DMS53 treated with DMSO at 0.1 percent for 48 hours (cell line): ENCODE results near the gene LRRC8B.
"Not testable (repeated sequence)": the region's sequence is repeated elsewhere in the genome, so short reads cannot be mapped to it uniquely, and the experiment has no call there.

ENCODE experiments used
- DNase-seq: peaks from one replicate; lab custom pipeline; 2025; ENCODE audit not compliant: unreplicated experiment; lab: John Stamatoyannopoulos, UW

Gene LRRC8B

DNA sequence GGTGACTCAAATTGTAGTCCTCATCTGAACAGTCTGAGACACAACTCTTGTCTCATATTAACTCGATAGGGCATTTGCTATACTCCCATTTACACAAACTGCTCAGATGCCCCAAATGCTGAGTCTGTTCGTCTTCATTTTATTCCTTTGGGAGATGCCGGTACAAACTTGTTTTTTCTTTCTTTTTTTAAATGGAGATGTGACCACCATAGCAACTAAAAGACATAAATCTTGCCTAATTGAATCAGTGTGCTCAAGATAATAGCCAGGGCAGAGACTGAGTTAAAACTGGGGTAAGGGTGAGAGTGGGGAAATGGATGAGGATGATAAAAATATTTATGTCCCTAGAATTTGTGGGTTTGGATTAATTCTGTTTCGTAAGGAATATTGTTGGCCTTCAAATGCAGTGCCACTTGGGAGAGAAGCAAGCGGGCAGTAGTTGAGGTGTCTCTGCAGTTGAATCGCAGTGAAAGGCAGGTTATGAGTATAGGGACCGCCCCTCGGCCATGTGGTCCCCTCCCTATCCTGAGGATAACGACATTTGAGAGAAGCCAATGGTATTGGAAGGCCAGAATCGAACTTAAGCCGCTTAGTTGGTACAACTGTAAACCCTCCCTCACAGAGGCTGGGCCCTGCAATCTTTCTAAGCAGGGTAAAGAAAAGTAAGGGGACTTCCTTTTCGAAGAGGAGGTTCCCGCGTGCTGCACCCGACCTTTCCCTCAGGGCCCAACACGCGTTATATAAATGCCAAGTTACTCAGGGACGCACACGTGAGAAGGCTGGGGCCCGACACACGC is 859 bp upstream of the LRRC8B start:
- DNase-seq = peak; percentile 97

DNA sequence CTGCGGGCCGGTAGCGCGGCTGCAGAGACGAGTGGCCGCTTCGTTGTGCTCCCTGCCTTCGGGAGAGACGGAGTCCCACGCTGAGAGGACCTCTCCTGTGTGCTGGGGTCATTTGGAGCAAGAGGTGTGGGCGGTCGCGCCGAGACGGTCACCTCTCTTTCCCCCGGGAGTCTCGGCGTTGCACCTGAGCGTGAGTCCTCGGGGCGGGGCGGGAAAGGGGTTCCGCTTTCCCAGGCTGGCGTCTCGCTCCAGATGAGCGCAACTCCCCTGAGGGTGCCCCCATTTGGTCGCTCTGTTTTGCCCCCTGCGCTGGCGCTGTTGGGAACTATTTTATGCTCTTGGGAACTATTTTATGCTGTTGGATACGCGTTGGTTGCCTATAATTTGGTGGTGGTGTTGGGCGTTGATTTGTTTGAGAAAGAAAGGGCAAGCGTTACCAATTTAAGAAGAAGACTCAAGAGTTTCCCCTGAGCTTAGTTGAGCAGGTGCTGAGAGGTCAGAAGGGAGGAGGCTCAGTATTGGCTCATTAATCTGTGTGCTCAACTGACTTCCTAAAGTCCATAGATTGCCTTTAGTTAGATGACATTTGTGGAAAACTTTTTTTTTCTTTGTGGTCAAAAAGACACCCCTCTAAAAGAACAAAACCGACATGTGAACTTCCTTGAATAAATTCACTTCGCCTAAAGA is 683 bp downstream of the LRRC8B start:
- DNase-seq = peak; percentile 39

DNA sequence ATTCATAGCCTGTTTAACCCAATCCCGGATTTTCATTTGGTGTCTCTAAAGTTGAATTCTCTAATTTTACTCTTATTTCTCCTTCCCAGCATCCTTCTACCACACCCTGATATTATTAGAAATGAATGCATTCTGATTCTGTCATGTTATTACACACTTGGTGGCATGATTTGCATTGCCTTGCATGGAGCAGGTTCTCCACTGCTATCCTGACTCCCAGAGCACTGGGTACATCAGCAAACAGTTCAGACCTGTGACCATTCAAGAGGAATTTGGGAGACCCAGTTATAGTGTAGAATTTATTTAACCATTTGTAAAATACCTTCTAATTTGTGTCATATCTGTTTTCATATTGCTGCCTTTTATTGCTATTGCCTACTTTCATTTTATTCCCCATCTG is 2.6 kb downstream of the LRRC8B start:
- DNase-seq = no peak

- no peak for DNase-seq
Measured at GRCh38 chr1:89527750-89528381, 3.2 kb downstream of the LRRC8B start.

DNA sequence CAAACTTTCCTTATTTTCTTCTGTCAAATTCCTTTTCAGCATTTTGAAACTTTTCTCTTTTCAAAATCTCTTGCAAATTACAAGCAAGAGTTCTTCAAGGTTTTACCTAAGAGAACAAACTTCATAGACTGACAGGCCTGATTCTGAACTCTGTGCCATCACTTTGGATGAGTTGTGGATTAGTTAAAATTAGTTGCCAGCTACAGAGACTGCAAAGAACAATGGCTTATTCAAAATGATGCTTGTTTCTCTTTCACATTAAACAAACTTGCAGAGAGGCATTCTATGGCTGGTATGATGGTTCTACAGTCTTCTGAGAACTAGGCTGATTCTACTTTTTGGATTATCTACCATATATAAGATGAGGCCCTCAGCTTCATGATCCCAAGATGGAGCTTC is 3.8 kb downstream of the LRRC8B start:
- no peak for DNase-seq

GRCh38 chr1:89529196-89529595 is 4.6 kb downstream of the LRRC8B start:
- DNase-seq = no peak

GRCh38 chr1:89530444-89531089 is 5.9 kb downstream of the LRRC8B start:
- DNase-seq = no peak

DNA sequence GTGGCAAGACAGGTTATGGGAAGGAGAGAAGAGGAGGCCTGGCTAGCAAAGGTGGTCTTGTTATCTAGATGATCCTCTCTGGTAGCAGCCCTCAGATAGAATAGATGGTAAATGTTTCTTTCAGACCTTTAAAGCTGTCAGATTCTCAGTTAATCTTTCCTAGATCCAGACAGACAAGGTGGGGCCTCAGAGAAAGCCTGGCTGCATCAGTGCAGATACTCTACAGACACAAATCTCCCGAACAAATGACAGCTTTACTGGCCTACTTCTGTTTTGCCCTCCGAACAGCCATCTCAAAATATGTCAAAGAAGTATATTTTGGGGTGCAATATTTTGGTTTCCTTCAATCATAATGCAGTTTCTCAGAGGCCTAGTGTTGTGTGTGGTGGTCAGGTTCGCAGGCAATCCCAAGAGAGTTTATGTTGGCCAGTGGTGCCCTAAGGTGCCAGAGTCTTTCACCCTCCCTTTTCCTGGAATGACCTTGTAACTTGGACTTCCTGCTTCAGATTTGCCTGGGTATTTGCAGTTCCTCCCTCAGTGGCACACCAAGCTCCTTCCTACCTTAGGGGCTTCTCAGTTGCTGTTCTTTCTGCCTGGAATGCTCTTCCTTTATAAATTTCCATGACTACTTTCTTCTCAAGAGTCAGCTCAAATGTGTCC is 7.0 kb downstream of the LRRC8B start:
- no peak for DNase-seq

GRCh38 chr1:89532228-89532627 is 7.6 kb downstream of the LRRC8B start:
- DNase-seq = no peak

- DNase-seq = no peak
Measured at GRCh38 chr1:89532866-89533265, 8.2 kb downstream of the LRRC8B start.

DNA sequence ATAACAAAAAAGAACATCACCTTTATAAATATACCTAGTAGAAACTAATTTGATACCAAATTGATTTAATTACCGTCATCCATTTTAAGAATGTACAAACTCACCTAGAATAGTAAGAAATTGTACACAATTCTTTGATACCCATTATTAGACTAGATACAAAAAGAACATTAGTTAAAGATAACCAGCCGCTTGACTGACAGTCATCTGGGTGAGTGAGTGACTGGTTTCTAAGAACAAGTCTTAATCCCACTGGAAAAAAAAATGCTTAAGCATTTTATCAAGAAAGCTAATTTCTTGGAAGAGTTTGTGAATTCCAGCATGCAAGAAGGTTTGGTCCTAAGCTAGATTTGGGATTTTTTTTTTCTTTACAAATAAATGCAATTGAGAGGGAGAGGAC is 10.9 kb downstream of the LRRC8B start:
- DNase-seq = no peak

DNA sequence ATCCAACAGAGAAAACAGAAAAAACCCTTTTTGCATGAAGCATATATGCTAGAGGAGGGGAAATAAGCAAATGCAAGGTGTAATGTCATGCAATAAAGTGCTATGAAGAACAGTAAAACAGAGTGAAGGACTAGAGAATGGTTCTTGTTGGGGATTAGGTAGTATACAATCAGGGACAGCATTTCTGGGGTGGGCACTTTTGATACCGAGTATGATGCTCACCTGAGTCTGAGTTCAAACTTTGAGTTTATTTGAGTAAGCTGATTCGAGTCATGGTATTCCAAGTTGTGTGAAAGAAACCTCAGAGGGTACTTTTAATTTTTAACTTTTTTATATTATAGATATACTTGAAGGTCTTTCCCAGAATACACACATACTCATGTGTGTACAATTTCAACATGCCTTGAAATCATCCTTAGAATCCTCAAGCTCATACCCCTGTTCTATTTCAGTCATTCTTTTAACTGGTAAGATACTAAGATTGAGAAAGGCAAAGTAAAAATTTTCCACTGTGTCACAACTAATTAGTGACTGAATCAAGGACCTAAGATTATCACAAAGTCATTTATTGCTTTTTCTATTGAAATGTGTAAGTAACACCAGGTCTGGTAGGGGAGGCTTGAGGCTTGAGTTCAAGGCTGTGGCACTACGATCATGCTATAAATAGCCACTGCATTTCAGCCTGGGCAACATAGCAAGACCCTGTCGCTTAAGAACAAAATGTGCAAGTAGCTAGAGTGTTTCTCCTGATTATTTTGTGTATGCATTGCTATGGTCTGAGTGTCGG is 12.1 kb downstream of the LRRC8B start:
- no peak for DNase-seq

DNA sequence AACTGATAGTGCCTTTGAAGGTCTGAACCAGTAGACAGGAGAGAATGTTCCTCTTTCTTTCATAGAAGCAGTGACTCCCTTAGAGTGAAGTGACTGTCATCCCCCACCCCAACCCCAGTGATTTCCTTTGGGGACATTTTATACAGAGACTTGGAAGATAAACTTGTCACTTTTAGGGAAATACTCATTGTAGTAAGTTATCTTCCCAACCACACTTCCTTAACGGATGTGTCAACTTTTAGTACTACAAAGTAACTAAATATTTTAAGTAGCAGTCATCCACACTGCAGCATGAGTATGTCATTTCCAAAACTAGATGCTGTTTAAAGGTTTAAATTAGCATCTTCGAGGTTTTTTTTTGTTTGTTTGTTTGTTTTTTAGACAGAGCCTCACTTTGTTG is 13.7 kb downstream of the LRRC8B start:
- DNase-seq = no peak

GRCh38 chr1:89539128-89539527 is 14.5 kb downstream of the LRRC8B start:
- DNase-seq = no peak

- no peak for DNase-seq
Measured at GRCh38 chr1:89540406-89540970, 15.9 kb downstream of the LRRC8B start.

DNA sequence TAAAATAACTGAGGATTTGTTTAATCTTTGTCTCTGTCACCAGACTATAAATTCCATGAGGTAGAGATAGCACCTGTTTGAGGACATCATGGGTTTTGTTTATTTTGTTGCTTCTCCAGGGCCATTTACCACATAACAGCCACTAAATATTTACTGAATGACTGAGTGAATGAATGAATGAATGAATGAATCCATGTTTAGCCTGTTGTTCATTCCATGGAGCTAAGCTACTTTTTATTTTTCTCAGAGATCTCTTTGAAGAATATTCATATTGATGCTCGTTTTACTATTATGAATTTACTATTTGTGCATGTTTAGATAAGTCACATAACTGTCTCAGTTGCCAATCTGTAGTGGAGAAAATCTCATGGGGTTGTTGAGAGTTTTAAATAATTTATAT is 17.7 kb downstream of the LRRC8B start:
- no peak for DNase-seq

DNA sequence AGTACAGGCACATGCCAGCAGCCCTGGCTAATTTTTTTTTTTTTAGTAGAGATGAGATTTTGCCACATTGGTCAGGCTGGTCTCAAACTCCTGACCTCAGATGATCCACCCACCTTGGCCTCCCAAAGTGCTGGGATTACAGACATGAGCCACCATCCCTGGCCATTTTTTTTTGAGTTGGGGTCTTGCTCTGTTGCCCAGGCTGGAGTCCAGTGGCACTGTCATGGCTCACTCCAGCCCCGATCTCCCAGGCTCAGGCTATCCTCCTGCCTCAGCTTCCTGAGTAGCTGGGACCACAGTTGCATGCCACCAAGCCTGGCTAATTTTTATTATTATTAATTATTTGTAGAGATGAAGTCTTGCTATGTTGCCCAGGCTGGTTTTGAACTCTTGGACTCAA is 19.0 kb downstream of the LRRC8B start:
- not testable (repeated sequence) for DNase-seq

- no peak for DNase-seq
Measured at GRCh38 chr1:89545264-89546038, 20.8 kb downstream of the LRRC8B start.
